NCI-H524 (cell line): ENCODE data around the gene EHMT1.
"Not testable (repeated sequence)": the region's sequence is repeated elsewhere in the genome, so short reads cannot be mapped to it uniquely, and the experiment has no call there.

ENCODE experiments used
- DNase-seq, 2 experiments: peaks; one replicate each; lab custom pipeline; 2025; lab: John Stamatoyannopoulos, UW

EHMT1 gene

DNA sequence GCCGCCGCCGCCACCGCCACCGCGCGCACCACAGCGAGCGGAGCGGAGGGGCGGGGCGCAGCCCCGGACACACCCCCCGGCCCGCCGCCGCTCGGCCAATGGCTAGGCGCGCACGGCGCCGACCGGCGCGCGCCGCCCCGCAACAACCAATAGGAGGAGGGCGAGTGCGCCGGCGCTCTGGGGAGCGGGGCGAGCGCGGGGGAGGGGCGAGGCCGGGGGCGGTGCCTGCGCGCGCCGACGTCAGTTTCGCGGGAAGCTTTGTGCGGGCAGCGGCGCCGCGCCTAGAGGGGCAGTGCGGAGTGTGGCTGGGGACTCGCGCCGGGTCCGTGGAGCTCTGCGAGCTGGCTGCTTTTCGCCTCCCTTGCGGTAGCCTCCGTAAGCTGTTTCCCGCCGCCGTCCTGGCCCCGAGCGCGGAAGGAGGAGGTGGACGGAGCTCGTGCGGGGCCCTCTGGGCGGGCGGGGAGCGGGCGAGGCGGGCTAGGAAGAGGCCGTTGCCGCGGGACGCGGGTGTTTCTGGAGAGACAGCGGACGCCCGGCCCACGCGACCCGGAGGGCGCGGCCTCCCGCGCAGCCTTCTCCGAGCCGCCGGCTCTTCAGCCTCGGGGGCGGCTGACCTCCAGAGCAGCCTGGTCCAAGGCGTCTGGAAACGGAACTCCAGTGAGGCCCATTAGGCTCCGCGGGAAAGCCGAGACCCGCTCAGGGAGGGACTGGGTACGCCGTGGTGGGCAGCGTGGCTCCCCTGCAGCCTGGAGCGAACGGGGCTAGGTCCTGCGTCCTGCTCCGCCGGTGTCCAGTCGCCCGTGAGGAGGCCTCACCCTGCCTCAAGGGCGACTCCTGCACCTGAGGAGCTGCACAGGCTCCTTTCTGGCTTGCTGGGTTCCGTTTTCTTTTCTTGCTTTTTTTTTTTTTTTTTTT, 28.1 kb upstream of the EHMT1 start, which contains the start of gene ZMYND19:
Gene ZMYND19 (minus strand): TSS at position 44 of the 915 bp plus-strand sequence. CDS start 249 bp downstream, outside the sequence.
- peak; percentile 73 to 90 for DNase-seq

DNA sequence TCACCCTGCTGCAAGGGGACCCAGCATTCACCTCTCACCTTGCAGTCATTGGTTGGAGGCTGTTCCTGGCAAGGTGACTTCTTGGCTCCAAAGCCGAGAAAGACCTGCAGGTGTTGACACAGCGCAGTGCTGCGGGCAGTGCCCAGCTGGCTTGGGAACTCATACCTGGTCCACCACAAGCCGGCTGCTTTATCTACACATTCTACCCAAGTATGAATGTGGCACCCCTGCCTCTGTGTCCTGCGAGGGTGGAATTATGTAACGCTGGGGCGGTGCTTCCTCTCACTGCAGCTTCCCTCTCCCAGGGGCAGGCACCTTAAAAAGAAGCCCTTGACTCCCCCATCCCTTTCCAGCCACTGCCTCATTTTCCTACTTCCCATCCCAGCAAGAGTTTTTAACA, 26.0 kb upstream of the EHMT1 start:
- no peak for DNase-seq

DNA sequence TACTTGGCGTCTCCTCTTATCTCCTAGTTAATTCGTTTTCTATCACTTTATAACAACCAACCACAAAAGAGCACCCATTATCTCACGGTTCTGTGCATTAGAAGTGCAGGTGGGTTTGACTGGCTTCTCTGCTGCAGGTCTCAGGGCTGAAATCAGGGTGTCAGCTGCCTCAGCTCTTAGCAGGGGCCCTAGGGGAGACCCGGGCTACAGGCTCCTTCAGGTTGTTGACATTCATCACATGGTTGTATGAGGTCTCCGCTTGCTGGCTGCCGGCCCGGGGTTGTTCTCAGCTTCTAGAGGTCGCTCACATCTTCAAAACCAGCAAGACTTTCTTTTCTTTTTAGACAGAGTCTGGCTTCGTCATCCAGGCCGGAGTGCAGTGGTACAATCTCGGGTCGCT, 25.6 kb upstream of the EHMT1 start:
- DNase-seq, result no peak

DNA sequence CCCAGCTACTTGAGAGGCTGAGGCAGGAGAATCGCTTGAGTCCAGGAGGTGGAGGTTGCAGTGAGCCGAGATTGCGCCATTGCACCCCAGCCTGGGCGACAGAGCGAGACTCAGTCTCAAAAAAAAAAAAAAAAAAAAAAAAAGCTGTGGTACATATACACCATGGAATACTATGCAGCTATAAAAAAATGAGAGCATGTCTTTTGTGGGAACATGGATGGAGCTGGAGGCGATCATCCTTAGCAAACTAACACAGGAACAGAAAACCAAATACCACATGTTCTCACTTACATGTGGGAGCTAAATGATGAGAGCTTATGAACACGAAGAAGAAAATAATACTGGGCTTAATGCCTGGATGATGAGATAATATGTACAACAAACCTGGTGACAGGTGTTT, 22.2 kb upstream of the EHMT1 start:
- DNase-seq, result not testable (repeated sequence)

DNA sequence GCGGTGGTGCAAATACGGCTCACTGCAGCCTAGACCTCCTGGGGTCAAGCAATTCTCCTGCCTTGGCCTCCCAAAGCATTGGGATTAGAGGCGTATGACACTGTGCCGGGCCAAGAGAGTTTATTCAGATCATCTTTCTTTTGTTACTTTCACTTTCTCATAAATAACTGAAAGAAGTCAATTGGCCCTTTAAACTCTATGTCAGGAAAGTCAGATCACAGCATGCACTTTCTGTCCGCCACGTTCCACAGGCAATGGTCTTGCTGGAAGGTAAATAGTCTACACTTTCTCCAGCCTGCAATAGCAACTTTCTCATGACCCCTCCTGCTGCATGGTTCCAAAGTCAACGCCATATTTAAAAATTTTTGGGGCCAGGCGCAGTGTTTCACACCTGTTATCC, 19.9 kb upstream of the EHMT1 start:
- no peak for DNase-seq

DNA sequence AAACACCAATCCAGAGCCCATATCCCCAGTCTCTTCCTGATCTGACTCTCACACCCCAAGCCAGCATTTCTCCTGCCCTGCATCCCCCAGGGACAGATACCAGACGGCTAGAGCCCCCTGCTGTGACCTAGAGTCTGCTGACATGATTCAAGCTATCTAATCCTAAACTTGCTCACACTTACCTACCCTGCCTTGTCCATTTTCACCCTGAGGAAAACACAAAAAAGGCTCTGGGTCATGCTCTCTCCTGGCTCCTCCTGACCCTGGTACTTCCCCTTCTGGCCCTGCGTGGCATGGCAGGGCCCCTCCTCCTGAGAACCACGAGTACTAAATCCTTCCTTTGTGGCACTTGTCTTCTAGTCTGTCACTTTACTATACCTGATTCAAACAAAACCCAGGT, 16.1 kb upstream of the EHMT1 start:
- peak; percentile 61 to 72 for DNase-seq

DNA sequence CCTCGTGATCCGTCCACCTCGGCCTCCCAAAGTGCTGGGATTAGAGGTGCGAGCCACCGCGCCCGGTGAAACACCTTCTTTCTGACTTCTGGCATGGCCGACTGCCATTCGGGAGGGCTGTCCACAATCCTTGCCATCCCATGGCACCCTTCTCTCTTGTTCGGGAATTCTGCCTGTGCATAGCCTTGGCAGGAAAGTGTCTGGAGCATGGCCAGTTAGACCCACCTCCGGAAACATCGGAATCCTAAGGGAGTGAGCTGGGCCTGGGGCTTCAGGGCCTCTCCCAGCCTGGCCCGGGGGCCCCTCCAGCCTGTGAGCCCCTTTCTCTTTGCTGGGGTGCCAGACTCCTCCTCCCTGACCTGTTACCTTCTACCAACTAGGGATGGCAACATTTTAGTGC, 14.9 kb upstream of the EHMT1 start:
- no peak for DNase-seq

DNA sequence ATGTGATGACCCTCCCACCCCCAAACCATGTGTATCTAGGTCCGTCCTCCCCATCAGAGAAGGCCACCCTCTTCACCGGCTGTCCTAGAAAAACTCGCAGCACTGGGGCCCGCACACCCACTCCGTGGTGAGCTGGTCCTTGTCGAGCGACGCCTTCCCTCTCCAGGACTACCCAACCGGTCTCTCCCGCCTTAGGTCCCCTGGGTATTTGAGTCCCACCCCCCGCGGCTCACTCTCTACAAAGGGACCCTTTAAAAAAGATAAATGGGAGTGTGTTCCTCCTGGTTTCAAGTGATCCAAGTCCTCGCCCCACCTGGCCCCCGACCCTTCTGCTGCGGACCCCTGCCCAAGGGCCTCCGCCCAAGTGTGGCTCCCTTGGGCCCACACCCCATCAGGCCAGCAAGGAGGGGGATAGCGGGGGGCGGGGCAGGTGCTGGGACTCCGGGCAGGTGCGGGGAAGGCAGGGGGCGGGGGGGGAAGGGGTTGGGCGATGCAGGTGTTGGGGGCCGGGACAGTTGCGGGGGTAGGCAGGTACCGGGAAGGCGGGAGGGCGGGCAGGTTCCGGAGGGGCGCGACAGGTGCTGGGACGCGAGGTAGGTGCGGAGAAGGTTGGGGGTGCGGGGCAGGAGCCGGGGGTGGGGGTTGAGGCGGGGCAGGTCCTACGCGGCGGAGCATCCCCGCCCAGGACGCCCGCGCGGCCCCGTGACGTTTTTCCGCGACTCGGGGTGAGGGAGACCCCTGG, 14.3 kb upstream of the EHMT1 start:
- no peak for DNase-seq

DNA sequence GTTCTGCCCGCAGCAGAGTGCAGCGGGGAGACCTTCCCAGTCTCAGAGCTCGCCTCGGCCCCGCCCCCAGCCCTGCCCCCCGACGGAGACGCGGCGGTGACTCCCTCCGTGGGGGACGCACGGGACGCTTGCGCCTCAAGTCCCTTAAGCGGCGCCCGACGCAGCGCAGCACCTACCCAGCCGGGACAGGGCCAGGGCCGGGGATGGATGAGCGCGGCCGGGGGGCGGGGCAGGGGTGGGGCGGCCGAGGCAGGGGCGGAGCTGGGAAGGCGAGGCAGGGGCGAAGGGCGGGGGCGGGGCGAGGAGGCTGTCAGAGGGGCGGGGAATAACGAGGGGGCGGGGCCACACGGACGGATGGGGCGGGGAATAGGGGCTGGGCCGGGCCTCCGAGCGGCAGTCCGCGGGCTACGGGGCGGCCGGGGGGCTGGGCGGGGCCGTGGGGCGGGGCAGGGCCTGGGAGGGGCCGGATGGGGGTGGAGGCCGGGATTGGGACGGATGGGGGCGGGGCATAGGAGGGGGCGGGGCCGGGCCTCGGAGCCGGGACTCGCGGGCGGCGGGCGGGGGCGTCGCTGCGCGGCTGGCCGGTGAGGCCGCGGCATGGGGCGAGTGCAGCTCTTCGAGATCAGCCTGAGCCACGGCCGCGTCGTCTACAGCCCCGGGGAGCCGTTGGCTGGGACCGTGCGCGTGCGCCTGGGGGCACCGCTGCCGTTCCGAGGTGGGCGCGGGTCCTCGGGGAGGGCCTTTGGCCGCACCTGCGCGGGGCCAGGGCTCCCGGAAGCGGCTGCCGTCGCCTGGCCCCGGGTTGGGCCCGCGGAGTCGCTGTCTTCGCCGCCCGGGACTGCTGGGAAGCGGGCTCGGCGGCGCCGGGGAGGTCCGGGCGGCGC, 13.4 kb upstream of the EHMT1 start, which contains the start of gene ARRDC1:
Gene ARRDC1 (plus strand): TSS at position 566 of the 884 bp plus-strand sequence. CDS start 32 bp downstream, at position 598.
- peak; percentile 83 to 89 for DNase-seq

DNA sequence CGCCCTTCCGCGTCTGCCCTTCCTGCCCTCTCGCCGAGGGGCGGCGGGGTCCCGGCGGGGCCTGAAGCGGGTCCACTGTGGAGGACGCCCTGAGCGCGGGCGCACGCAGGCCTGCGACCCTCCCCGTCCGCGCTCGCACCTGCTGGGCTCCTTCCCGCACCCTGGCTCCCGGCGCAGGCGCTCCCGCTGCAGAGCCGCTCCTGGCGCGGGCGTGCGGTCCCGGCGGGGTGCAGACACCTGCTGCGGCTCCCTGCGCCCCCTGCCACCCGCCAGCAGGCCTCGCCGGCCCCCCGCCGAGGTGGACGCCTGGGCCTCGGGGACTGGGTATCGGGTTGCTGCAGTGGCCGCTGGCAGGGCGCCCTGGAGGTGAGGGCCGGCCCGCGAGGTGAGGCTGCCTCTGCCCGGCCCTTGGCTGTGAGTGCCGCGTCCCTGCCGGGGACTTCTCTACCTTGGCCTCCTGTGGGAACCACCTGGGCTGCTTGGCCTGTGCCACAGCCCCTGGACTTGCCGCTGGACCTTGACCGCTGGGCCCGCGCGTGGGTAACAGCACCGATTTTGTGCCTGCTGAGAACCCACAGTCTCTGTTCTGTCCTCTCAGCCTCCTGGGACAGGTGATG, 12.7 kb upstream of the EHMT1 start:
- peak in 1 of 2 experiments; percentile 46 for DNase-seq

DNA sequence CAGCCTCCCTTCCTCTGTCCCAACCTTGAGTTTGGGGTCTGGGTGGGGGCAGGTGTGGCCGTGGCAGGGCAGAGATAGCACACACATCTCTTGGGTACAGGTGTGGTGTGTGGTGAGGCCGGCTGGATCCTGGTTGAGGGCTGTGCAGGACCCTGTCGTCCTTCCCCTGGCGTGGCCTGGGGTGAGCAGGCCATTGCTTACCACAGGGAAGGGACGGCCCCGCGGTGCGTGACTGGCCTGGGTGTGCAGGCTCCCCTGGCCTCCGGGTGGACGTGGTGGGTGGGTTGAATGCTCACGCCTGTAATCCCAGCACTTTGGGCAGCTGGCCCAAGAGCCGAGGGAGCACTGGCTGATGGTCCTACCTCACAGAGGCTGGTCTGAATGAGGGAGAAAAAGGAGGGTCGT, 12.1 kb upstream of the EHMT1 start:
- no peak for DNase-seq

DNA sequence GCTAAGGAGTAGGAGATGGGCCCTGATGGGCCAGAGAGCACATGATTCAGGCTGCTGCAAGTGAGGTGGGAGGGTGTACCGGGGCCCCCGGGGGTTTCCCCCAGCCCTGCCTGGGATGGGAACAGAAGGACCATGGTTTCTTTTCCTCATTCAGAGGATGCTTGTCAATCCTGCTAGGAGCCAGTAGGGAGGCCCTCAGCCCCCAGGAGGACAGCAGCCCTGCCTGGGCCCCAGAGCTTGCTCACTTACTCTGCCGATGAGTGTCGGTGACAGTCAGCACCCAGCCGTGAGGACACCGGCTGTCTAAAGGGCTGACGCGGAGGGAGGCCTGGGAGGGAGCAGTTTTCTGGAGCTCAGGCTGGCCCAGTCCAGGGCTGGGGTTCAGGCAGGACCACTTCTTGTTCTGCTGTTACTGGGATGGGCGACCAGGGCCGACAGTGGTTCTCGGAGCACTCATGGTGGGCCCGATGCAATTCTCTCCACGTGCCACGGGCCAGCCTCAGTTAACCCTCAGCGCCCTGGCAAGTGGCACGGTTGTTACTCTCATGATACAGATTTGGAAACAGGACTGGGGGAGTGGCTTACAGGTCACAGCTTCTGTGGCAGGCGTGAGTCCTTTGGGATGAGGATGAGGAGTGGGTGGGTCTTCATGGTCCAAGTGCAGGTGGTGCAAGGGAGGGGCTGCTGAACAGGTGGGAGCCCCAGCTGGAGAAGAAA, 11.5 kb upstream of the EHMT1 start:
- no peak for DNase-seq

DNA sequence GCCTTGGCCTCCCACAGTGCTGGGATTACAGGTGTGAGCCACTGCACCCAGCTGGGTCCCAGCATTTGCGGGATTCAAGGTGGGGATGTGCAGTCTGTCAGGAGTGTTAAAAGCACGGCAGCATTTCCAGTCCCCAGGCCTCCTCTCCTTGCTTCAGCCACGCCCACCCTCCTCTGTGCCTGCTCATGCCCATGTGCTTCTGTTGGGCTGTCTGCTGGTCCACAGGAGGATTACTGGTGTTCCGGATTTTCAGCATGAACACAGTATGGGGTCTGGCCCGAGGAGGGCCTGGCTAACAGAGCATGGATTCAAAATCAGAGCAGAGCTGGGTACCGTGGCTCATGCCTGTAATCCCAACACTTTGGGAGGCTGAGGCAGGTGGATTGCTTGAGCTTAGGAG, 7.9 kb upstream of the EHMT1 start:
- no peak for DNase-seq

DNA sequence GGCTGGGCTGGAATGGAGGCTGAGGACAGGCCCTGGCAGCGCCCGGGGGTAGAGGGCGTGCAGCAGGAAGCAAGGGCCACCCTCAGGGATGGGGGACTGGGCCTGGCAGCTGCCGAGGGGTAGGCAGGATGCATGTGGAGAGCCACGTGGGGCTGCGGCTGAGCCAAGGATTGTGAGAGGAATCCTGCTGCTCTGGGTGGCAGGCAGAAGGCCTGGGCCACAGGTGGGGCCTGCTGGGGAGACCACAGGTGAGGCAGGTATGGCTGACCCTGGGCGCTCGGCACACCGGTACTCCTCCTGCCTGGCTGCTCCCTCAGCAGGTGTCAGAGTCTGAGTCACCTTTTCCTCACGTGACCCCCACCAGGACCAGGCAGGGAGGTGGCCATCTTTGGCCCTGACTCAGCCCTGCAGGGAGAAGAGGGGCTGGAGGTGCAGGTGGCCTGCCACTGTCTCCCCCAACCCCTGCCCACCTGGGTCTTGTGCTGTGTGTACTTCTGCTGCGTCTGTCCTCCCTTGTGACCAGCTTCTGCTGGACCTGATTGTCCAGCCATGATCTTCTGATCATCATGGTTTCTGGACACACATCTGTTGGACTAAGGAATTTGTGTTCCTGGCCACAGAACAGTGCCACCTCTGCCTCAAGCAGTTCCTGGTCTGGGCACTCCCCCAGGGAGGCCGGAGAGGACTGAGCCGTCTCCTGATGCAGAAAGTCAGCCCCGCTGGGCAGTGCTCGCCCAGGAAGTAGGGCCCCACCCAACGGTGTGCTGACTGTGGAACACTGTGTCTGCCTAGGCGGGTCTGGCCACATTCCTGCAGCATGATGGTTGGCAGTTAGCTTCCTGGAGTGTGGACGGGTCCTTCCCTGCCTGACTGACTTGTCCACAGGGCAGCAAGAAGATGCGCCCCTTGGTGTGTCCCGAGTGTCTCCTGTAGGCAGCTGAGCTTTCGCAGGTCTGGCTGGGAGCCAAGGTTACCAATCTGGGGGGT, 6.9 kb upstream of the EHMT1 start:
- no peak for DNase-seq

DNA sequence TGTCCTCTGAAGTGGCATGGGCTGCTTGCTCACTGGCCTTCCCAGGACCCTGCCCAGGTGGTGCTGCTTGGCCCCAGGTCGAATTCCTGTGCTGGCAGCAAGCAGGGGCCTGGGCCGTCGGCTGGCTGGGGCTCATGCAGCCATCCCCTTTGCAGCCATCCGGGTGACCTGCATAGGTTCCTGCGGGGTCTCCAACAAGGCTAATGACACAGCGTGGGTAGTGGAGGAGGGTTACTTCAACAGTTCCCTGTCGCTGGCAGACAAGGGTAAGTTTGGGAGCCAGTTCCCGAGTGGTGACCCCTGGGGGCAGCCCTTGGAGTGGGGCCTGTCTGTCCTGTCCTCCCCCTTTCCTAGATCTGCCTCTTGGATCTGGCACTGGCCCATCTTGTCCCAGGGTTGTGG, 6.1 kb upstream of the EHMT1 start:
- no peak for DNase-seq

DNA sequence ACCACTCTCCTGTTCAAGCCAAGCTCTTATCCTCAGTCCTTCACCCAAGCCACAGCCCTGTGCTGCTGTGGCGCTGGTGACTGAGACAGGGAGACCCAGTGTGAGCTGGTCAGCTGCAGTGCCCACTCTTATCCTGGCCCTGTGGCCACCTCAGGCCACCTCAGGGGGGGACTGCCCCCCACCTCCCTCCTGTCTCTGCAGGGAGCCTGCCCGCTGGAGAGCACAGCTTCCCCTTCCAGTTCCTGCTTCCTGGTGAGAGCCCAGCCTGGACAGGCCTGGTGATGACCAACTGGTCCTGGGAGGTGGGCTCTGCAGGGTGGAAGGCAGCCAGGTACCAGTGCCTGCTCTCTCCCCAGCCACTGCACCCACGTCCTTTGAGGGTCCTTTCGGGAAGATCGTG, 5.5 kb upstream of the EHMT1 start:
- DNase-seq, result no peak

DNA sequence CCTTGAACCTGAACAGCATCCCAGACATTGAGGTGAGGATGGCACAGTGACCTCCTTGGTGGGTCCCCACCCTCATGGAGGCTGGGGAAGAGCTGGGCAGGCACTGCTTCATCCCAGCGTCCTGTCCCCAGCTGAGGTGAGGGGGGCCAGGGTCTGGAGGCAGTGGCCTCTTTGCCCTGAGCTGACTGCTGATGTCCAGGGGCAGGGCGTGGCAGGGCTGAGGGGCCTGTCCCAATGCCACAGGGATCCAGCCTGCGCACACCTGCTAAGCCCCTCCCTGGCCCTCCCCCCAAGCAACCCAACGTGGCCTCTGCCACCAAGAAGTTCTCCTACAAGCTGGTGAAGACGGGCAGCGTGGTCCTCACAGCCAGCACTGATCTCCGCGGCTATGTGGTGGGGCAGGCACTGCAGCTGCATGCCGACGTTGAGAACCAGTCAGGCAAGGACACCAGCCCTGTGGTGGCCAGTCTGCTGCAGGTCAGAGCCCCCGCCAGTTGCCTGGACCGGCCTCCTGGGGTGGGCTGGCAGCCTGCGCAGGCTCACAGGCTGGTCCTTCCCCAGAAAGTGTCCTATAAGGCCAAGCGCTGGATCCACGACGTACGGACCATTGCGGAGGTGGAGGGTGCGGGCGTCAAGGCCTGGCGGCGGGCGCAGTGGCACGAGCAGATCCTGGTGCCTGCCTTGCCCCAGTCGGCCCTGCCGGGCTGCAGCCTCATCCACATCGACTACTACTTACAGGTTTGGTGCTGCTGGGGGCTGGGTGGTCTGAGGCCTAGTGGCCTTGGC, 4.9 kb upstream of the EHMT1 start:
- DNase-seq, result no peak

DNA sequence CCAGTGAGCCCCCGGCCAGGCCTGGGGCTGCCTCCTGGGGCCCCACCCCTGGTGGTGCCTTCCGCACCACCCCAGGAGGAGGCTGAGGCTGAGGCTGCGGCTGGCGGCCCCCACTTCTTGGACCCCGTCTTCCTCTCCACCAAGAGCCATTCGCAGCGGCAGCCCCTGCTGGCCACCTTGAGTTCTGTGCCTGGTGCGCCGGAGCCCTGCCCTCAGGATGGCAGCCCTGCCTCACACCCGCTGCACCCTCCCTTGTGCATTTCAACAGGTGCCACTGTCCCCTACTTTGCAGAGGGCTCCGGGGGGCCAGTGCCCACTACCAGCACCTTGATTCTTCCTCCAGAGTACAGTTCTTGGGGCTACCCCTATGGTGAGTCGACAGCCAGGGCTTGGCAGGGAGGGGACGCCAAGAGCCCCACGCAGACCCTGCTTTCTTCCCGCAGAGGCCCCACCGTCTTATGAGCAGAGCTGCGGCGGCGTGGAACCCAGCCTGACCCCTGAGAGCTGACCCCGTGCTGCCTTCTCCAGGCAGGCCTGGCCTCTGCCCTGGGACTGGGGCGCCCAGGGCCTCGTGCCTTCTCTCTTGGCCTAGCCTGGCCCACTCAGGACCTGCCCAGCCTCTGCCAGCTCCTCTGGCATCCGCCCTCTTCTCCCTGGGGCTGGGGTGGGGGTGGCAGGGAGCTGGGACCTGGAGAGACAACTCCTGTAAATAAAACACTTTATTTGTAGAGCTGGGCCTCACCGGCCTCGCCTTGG, 4.0 kb upstream of the EHMT1 start:
- DNase-seq, result no peak
